Eye (tissue), 1 donor: Measurements from ENCODE around the gene ARHGAP18.

Experiments
- DNase-seq: peaks from one replicate; pipeline ENCODE4 v3.0.0-alpha.2; 2015

ARHGAP18 gene

GRCh38 chr6:129608886-129609537, 101.0 kb downstream of the ARHGAP18 start:
- peak; percentile 70 for DNase-seq

- DNase-seq: peak; percentile 56
These were observed 102.3 kb downstream of the ARHGAP18 start for GRCh38 chr6:129607581-129608186.

- no peak for DNase-seq
These were observed 103.3 kb downstream of the ARHGAP18 start for GRCh38 chr6:129606664-129607063.

- DNase-seq: no peak
These were observed 104.0 kb downstream of the ARHGAP18 start for GRCh38 chr6:129605967-129606366.

DNA sequence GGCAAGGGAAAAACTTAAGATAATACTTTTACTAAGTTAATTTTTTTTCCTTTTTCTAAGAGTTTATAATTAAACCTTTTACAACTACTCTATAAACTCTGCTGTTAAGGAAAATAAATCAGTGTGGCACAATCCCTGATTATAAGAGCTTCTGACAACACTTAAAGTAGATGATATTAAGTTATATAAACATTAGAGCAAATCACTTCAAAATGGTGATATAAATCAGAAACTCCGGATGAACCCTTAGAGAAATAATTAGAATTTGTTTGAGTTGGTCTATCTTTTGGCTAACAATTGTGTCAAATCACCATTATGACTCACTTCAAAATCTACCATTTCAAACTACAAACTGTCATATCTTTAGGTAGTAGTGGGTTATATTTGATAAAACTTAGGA, 104.9 kb downstream of the ARHGAP18 start:
- no peak for DNase-seq

DNA sequence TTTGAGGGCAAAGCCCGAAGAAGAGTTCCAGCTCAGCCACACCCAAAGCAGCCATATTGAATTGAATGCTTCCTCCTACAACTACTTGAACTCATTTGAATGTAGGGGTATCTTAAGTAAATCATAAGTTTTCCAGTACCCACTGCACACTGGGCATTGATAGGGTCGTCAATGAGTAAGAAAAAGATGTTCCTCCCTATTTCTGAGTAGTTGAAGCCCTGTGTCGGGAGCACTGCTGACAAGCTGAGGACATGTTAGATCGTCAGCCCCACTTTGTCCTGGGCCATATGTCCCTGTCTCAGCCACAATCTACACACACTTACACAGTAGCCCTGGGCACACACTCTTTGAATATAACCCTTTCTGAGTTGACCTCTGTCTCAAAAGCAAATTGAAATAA, 105.7 kb downstream of the ARHGAP18 start:
- DNase-seq: no peak

DNA sequence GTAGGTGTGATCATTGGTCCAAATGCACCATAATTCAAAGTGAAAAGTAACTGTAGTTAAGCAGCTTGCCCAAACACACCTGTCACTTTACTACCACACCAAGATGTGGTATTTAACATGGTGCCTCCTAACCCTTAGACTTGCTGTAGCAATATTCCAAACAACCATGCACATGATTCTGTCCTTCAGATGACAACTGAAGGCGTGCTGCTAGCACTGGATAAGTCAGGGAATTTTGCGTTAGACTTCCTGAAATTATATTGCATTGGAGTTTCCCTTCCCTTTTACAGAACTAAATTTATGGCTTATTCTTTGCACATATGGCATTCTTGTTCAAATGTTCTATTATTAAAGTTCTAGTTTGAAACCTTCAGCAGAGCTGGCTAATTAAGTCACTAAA, 106.2 kb downstream of the ARHGAP18 start:
- no peak for DNase-seq

- no peak for DNase-seq
These were observed 108.7 kb downstream of the ARHGAP18 start for GRCh38 chr6:129601323-129601722.

- DNase-seq: no peak
These were observed 110.5 kb downstream of the ARHGAP18 start for GRCh38 chr6:129599467-129599866.

GRCh38 chr6:129598244-129599187, 111.5 kb downstream of the ARHGAP18 start:
- DNase-seq: peak; percentile 92

DNA sequence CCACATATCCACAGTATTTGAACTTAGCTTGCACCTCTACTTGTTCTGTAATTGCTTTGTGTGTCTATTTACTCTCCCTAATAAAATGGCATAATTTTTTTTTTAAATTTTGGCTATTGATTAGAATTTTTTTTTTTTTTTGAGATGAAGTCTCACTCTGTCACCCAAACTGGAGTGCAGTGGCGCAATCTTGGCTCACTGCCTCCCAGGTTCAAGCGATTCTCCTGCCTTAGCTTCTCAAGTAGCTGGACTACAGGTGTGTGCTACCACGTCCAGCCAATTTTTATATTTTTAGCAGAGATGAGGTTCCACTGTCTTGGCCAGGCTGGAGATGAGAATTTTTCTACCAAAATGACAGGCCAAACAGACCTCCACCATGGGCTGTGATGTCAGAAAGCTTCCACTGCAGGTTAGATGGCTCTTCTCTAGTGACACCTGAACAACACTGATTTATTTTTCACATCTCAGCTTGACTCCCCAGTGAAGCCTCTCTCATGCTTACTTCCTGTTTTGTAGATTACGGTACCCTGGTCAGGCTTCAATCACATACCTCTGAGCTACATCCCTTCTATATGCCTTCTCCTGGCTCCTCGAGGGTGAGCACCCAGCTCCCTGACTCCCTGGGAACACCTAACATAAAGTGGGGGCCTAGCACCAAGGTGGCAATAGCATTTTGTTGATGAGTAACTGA, 112.8 kb downstream of the ARHGAP18 start:
- DNase-seq: no peak

DNA sequence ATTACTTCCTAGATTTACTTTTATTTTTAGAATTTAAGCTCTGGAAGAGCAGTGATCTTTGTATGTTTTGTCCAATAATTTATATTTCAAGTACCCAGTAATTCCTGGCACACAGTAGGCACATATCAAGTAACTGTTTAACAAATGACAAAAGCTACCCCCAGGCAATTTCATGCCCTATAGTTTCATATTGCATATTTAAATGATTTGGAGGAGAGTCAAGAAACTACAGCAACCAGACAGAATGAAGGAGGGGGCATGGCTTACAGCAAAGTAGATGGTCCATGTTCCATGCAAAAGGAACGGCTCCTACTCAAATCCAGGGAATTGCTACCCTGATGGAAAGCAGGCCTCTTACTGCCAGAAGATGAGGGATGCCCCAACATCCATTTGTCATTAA, 113.5 kb downstream of the ARHGAP18 start:
- DNase-seq: no peak

- DNase-seq: no peak
These were observed 116.8 kb downstream of the ARHGAP18 start for GRCh38 chr6:129593233-129593564.

DNA sequence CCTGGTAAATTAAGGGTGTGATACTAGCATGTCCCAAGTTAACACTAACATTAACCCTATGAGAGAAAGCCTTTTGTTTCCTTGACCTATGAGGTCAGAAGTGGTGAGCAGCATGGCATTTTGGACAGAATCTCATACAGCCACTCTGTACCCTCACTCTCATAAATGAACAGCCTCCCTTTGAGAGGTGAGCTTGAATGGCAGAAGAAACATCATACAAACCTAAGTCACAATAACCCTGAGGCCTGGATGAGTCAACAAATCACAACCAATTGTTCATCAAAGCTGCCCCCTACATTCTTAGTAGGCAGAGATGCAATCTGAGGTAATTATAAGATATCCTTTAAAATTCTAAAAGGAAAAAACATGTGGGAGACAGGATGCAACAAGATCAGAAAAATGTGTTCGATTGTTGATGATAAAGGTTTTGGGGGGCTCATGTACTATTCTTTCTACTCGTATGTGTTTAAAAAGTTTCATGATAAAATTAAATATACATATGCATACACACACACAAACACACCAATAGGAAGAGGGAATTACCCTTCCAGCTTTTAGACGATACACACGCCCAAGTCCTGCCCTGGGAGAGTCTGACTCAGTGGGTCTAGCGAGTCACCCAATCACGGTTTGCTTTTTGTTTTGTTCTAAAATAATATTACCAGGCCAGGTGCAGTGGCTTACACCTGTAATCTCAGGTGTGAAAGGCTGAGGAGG, 117.3 kb downstream of the ARHGAP18 start:
- DNase-seq: no peak

GRCh38 chr6:129590408-129591022, 119.5 kb downstream of the ARHGAP18 start:
- no peak for DNase-seq

GRCh38 chr6:129586815-129587214, 123.2 kb downstream of the ARHGAP18 start:
- DNase-seq: no peak

DNA sequence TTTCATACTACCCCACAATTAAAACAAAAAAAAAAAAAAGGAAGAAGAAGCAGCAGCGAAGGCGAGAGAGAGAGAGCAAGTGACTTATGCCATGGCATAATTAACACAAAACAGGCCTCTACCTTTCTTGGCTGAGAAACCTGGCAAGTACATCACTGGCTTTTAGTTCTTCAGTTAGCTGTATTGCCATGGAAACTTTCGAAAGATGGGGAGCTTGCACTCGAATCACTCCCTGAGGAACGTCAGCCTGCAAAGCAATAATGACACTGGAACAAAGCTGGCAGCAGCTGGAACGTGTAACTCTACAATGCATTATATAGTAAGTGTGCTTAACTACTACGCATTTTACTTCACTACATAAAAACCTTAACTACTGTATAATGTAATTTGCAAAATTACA, 126.1 kb downstream of the ARHGAP18 start:
- peak; percentile 66 for DNase-seq

DNA sequence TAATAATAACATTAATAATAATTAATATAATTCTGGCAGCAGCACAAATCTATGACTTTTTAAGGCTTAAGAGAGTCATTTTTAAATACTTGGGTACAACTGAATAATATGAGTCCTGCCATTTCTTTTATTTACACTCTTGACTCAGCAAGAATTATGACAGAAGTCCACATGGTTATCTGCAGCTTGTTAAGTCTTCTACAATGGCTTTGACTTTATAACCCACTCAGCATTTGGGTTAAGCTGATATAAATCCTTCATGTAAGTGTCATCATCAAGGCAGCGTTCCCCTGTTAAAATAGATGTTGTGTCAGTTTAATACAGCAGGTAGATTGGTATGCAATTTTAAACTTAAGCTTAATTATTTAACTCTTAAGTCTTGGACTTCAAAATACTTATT, 131.7 kb downstream of the ARHGAP18 start:
- DNase-seq: no peak

DNA sequence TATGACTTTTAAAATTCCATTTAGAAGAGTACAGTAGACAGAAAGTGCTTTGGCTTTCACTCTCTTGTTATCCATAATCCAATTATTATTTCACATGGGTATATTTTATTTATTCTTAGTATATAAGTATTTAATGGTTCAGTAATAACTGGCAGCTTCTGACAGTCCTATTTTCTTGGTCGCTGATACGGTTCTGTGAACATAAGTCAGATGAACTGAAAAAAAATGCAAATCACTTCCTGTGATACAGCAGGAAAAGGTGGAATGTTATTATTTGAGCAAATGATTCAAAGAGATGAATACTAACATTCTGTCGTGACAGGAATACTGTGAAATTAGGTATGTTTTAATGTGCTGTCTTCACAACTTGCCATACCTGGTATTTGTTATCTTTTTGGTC, 132.3 kb downstream of the ARHGAP18 start:
- DNase-seq: no peak

GRCh38 chr6:129576456-129576855, 133.5 kb downstream of the ARHGAP18 start:
- DNase-seq: no peak

- peak; percentile 68 for DNase-seq
These were observed 134.4 kb downstream of the ARHGAP18 start for GRCh38 chr6:129575378-129576118.
